Glomerular visceral epithelial cell (primary cell): Measurements from ENCODE around the gene SLC6A9.

ENCODE experiments used
- DNase-seq: peaks from one replicate; pipeline ENCODE4 v3.0.0-alpha.2; 2016; ENCODE audit errors: extremely low spot score

Gene SLC6A9

DNA sequence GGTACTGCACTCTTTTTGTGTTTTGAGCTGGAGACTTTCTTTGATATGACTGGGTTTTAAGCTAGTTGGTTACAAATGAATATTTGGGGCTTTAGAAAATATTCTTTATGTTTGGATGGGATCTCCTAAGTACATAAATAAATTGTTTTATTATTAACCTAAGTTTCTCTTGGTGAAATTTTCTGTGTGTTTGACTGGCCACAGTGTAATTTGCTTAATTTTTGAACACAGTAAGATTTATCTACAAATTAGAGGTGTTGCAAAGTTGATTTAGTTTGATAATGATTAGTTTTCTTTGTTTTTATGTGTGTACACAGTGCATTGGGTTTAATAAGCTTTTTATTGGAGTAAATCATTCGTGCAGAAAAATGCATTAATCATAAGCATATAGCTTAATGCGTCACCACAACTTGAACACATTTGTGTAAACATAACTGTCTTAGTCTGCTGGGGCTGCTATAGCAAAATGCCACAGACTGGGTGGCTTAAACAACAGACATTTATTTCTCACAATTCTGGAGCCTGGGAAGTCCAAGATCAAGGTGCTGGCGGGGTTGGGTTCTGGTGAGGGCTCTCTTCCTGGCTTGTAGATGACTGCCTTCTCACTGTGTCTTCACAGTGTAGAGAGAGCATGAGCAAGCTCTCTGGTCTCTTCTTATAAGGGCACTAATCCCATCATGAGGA lies 17.4 kb upstream of the SLC6A9 start:
- DNase-seq, result no peak

DNA sequence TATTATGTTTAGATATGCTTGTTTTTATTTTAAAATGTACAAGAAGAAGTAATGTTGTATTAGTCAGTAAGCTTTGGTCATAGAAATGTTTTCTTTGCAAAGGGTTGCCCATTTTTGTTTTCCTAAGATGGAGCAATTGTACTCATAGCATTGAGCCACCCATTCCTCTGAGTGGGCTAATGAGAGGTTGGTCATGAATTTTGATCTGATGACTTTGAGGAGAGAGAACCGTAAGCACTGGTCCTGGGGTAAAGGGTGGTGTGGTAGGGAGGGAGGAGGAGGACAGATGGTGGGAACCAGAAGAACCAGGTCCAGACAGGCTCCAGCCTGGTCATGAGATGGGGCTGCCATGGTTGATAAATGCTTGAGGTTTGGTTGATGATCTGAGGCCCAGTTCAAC lies 15.9 kb upstream of the SLC6A9 start:
- DNase-seq, result no peak

DNA sequence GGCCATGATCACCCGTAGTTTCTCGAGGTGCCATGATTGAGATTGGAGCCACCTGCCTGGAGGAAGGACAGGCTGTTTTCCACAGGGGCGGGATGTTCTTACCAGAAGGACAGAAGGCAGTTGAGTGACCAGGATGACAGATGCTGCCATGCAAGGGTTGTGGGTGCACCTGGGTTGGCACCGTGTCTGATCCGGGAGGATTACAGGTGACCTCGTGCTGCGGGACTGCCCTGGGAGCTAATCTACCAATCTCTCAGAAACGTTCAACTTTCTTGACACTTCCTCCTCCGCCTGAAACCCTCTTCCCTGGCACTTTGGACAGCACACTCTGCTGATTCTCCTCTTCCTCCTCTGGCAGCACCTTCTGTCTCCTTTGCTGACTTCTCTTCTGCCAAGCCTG lies 13.8 kb upstream of the SLC6A9 start:
- no peak for DNase-seq

DNA sequence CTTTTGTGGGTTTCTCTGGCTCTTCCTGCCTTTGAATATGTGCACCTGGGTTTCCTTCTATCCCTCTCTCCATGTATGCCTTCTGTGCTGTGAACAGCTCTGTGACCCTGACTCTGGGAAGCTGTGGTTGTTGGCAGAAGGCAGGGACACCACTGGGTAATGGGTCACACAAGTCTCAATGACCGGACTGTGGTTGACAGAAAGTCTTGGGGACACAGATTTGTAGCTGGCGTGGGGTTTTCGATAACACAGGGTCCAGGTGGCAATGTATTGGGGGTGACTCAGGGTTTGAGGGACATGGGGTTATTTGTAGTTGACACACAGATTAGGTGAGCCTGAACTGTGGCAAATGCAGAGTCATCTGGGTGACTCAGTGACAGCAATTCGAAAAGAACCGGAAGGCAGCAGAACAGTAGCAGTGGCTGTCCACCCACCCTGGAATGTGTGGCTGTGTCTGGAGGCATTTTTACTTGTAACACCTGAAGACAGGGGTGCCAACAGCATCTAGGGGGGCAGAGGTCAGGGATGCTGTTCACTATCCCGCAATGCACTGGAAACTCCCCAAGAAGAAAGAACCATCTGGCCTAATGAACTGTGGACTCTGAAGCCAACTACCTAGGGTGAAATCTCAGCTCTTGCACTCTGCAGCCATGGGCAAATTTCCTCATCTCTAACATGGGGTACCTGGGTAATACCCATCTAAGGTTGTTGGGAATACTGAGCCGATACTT lies 13.0 kb upstream of the SLC6A9 start:
- no peak for DNase-seq

DNA sequence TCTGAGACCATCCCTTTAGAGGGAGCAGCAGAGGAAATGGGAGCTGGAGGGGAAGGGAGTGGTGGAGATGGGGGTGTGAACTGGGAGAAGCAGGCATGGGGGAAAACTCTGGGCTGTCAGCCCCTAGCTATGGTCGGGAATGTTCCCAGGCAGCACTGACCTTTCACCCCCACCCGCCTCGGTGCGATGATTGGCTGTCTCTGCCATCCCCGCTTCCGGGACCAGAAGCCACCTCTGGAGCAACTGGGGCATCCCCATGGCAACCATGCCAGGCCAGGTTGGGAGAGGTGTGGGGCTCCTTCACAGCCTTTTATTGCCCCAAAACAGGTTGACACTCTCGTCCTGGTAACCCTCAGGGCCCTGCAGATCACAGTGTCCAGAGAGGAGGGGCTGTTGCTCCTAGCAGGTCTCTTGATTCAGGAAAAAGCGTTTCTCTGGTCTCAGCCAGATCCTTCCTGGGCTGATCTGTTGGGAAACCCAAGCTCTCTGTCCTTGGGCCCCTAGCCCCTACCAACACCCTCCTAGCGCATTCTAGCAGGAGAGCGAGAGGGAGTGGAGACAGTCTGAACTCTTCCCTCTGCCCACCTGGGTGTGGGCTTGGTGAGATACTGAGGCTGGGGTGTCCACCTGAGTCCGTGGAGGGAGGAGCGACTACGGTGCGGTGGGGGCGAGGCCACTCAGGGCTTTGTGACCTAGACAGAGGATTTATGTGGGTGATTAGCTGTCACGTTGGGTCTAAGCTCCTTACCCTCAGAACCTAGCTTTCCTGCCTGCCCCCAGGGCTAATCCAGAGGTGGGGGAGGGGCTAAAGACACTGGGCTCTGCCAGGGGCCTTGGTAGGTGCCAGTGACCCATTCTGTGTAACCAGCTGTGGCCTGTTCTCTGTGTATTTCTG lies 12.2 kb upstream of the SLC6A9 start:
- no peak for DNase-seq

DNA sequence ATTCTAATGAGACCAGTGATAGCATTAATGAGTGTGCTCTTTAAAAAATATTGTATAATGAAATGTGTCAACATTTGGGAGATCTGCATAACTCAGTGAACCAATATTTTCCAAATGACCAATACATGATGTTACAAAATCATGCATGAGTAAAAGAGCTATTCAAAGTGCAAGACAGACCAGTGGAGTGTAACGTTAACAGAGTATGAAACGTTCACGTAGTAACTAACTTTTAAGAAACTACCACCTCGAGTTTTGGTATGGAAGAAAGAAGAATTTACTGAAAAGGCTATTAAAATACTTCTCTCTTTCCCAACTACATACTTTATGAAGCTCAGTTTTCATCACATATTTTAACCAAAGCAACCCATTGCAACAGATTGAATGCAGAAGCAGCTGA lies 9.6 kb upstream of the SLC6A9 start:
- no peak for DNase-seq

DNA sequence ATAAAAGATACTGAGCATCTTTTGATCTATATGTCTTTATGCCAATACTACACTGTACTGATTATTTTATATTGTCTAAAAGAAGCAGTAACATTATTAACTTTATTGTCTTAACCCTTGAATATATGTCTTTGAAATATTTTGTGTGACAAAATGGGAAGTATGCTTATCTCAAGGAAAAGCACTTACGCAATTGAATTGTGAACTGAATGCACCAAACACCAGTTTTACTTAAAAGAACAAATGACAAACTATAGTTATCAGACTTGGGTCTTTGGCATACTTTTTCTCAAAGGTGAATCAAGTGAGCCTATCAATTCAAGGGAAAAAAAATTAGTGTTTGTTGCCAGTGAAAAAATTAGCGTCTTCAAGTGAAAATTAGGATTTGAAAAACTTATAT lies 9.2 kb upstream of the SLC6A9 start:
- no peak for DNase-seq

DNA sequence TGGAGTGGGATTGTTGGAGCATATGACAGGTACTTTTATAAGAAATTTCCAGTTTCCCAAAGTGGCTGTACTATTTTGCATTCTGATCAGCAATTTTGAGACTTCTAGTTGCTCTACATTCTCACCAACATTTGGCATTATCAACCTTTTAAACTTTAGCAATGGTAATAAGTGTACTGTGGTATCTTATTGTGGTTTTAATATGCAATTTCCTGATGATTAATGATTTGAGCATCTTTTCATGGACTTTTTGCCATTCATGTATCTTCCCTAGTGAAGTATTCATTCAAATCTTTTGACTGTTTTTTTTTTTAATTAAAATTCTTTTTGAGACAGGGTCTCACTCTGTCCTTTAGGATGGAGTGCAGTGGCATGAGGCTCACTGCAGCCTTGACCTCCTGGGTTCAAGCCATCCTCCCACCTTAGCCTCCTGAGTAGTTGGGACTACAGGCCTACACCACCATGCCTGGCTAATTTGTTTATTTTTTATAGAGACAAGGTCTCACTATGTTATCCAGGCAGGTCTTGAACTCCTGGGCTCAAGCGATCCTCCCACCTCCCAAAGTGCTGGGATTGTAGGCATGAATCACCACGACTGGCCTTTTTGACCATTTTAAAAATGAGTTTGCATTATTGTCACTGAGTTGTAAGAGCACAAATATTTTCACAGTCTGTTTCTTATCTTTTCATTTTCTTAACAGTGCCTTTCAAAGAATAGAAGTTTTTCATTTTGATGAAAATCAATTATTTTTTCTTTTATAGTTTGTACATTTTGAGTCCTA lies 7.8 kb upstream of the SLC6A9 start:
- DNase-seq, result no peak

DNA sequence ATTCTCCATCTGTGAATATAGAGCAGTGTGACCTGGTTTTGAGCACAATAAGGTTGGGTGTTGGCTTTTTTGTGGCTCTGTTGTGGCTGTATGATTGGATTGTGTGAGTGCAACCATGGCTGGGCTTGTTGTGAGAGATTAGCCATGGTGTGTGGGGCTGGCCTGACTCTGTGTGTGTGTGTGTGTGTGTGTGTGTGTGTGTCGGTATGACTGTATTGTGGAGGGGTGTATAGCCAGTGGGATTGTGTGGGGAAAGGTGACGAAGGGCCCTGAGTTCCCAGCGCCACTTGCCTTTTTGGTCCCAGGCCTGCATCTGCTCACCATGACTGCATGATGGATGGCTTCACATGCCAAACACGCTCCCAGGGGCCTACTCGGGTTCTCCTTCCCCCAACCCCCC lies 5.9 kb upstream of the SLC6A9 start:
- DNase-seq, result no peak

DNA sequence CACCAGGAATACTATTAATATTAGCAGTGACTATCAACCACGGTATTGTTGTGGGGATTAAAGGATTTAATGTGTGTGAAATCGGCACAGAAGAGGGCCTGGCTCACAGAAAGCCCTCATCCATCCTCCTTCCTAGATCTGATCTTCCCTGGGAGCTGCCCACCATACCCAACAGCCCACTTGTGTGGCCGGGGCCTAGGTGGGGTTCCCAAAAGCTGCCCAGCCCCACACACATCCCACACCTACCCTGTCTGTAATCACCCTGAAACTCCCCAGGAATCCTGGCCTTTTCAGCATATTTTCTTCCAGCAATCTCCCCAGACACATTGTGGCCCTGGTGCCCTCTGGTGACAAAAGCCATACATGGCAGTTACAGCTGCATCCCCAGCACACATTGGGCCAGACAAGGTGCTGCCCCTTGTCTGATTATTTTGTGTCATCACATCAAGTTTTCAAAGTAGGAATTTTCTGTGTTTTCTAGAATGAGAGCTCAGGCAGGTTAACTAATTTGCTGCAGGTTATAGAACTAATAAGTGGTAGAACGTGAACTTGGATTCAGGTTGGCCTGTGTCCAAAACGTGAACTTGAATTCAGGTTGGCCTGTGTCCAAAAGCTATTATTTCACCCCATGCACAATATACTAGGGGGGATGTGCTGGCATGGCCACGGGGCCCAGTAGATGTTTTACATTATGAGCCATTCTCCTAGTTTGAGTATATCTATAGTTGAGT lies 5.3 kb upstream of the SLC6A9 start:
- peak; percentile 69 for DNase-seq

DNA sequence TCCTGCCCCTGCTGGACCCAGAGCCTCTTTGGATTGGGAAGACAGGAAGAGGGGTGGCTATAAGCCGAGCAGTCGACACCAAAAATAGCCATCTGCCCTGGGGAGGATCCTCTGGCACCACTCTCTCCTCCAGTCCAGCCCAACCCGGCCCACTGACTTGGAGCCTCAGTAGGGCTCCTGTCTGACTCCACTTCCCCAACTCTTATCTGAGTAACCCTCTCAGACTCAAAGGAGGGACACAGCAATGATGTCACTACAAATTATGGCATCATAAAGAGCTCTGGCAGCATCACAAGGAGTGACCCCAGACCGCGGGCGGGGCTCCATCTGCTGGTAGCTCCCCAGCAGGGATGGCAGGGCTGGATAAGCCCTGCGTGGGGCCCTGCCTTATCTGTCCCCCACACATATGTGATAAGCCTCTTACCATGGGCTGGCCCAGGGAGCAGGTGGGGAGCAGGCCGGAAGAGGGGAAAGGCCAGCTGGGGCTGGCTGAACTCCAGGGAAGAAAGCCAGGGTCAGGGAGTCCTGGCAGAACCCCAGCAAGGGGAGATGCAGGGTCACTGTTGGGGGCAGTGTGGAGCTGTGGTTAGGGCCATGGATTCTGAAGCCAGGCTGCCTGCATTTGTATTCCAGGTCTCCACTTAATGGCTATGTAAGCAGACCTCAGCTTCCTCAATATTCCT lies 4.6 kb upstream of the SLC6A9 start:
- no peak for DNase-seq

DNA sequence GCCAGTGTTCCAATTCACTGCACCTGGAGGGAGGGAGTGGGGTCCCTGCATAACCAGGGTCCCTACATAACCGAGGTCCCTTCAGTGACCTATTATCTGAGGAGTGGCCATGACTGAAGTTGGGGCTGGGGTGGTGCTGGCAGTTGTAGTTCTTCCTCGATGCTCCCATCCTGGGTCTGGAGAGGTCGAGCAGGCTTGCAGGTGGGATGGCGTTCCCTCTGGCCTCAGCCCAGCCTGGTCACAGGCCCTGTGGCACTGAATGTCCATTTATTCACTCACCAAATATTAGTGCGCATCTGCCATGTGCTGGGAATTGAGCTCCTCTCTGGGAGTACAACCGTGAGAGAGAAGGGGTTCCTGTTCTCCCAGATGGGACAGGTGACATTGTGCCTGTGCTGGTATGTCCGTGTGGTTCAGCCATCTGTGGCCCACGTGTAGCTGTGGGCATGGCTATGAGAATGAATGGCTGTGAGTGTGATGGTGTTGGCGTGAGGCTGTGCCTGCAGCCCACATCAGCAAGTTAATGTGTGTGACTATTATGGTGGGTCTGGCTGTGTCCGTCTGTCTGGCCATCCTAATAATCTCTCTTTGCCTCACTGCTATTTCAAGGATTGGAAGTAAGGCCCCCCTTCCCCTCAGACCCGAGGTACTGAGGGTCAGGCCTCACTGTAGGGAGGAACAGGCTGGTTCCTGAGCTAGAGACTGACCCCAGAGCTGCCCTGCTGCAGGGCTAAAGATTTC lies 3.9 kb upstream of the SLC6A9 start:
- no peak for DNase-seq

DNA sequence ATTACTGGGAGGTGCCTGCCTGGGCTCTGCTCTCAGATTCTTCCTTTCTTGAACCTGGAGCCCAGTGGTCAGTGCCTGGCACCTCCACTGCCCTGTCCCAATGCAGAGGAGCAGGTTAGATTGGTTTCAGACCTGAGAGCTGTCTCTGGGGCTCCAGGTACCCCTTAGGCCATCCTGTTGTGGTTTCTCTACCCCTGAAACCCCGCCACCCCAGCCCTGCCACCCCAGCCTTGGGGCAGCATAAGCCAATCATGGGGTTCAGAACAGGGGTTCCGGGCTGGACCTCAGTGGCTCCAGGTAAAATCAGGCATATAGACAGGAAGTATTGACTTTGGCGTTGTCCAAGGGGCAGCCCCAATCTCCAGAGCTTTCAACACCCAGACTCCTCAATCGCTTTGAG lies 3.2 kb upstream of the SLC6A9 start:
- no peak for DNase-seq

DNA sequence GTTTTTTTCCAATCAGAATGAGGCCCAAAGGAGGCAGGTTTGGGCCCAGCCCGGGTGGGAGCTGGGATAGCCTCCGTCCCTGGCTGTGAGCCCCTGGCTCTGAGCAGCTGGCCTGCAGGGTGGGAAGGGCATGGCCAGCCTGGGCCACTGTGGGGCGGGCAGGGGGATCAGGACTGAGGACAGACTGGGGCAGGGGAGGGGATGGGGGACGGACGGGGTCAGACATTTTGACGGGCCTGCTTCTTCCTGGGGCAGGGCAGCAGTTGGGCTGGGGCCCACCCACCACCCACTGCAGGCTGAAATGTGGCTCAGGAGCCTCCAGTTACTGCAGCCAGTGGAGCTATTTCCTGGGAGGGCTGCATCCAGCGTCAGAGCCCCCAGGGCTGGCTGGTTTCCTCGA lies 2.5 kb upstream of the SLC6A9 start:
- DNase-seq, result no peak

DNA sequence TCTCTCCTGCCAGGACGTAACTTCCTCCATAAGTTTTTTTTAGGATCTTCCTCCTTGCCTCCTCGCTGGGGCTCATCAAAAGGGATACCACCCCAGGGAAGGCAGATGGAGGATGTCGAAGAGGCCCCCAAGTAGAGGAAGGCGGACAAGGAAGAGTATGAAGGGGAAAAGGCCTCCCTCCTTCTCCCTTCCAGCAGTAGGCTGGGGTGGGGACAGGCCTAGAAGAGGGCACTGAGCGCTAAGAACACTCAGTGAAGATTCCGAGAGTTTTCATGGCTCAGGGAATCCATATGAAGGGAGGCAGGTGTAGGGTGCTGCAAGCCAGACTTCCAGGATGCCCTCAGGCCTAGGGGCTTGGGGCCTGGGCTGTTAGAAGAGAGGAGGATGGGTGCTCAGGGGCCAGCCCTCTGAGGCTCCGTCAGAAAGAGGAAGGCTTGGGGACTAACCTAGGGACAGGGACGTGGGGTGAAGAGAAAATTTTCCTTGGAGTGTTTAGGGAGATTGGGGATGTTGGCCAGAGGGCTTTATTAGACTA lies 1.8 kb upstream of the SLC6A9 start:
- DNase-seq, result no peak

DNA sequence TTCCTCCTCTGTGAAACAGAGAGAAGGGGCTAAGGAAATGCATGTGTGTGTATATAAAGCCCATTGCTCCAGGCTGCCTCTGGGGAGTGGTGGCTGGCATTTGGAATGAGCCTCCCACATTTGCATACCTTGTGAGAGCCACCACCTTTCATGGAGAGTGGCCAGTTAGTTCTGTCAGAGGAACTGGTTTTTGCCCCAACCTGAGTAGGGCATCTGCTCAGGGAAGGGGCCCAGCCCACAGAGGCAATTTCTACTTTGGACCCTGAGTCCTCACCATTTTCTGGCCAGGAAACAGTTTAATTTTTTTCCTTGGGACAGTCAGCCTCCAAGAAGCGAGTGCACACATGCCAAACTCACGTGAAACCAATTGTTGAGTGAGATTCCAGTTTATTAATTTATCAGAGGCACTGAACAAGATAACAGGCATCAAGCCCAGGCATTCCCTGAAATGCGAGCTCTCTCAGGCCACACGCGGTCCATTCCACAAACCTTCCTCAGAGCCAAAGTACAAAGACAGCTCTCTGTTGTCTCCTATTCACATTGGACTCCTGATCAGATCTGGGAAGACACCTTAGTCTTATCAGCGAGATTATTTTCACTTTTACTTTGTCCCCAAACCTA lies 1.0 kb upstream of the SLC6A9 start:
- no peak for DNase-seq

DNA sequence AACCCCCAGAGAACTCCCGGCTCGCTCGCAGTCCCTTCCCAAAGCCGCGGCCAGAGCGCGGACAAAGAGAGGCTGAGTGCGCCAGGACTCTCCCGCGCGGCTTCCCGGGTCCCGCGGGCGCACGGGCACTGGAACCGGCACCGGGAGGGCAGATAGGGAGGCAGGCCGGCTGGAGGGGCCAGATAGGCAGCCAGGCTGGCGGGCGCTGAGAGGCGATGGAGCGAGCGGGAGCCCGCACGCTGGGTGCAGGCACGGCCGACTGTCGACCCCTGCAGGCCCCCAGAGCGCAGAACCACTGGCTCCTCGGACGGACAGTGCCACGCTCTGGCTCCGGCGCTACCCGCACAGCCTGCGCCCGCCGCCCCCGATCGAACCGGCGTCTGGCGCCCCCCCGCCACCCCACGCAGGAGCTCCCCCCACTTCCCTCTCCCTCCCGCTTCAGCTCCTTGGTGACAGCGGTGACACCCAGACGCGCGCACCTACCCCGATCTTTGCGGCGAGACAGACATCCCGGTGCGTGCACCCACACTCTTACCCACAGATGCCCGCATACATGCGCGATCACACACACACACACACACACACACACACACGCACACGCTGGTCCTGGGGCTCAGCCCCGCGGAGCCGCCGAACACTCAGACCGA lies 534 bp downstream of the SLC6A9 start:
- DNase-seq, result peak; percentile 48

DNA sequence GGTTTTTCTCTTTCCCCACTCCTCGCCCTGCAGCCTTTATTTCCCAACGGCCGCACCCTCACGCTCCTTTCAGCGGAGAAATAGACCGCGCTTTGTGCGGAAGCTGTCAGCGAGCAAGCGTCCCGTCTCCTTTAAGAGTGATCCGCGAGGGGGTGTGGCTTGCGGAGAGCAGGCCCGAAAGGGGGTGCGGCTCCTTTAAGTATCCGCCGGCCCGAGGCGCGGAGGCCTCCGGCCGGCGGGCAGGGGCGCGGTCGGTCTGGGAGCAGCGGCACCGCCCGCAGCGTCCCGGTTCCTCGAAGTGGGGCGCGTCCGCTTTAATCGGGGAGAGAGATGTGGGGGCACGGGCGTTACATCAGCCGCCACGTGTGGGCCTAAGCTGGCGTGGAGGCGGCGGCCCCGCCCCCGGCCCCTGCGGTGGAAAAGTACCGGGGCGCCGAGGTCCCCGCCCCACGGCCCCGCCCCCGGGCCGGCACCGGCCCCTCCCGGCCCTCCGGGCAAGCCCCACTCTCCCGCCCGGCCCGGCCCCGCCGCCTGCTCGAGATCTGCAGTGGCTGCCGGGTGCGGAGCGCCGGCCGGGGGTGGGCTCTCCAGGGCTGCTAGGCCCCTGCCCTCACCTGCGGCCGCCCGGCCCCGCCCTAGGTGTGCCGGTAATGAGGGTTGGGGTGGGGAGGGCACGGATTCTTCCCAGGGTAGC lies 1.2 kb downstream of the SLC6A9 start:
- DNase-seq, result peak; percentile 81
